ENCODE results near the gene CHKA.
A peak's percentile ranks its signal among the peaks of the same experiment; 100 is the strongest.

CHKA gene

GRCh38 chr11:68038718-68039525, 82.3 kb downstream of the CHKA start, which contains the start of gene TCIRG1:
Gene TCIRG1 (plus strand): TSS chr11:68039025. CDS start chr11:68041272, 2,247 bp downstream.
- H3K4me3 ChIP-seq (ENCODE audit: low read depth, low read length) = peak within 1 kb of the TSS; percentile 68
- no peak for TF ChIP-seq CTCF (IDR thresholded peaks at IDR 0.05; ENCODE audit: low read depth, low read length)

- TF ChIP-seq CTCF (IDR thresholded peaks at IDR 0.05; ENCODE audit: low read depth, low read length) = no peak
- H3K4me3 ChIP-seq (ENCODE audit: low read depth, low read length) = peak overlapping the region; percentile 68
Measured at GRCh38 chr11:68038226-68038717, 82.9 kb downstream of the CHKA start.

- no peak for TF ChIP-seq CTCF (IDR thresholded peaks at IDR 0.05; ENCODE audit: low read depth, low read length)
- H3K4me3 ChIP-seq (ENCODE audit: low read depth, low read length) = no peak overlapping the region
Measured at GRCh38 chr11:68037411-68038225, 83.6 kb downstream of the CHKA start.

GRCh38 chr11:68036717-68037239, 84.4 kb downstream of the CHKA start:
- no peak for TF ChIP-seq CTCF (IDR thresholded peaks at IDR 0.05; ENCODE audit: low read depth, low read length)
- H3K4me3 ChIP-seq (ENCODE audit: low read depth, low read length) = no peak overlapping the region

- no peak for TF ChIP-seq CTCF (IDR thresholded peaks at IDR 0.05; ENCODE audit: low read depth, low read length)
- no peak overlapping the region for H3K4me3 ChIP-seq (ENCODE audit: low read depth, low read length)
Measured at GRCh38 chr11:68036141-68036716, 85.0 kb downstream of the CHKA start.

GRCh38 chr11:68035266-68035876, 85.8 kb downstream of the CHKA start:
- TF ChIP-seq CTCF (IDR thresholded peaks at IDR 0.05; ENCODE audit: low read depth, low read length) = no peak
- H3K4me3 ChIP-seq (ENCODE audit: low read depth, low read length) = no peak overlapping the region
